CD4-positive, alpha-beta T cell treated with Interleukin-4 for 1 hour (primary cell): ENCODE measurements around the gene PPCDC.

Experiments
- DNase-seq, 2 donors: peaks; one replicate each; pipeline ENCODE4 v3.0.0-alpha.2; 2020 to 2022

Gene PPCDC, protein sequence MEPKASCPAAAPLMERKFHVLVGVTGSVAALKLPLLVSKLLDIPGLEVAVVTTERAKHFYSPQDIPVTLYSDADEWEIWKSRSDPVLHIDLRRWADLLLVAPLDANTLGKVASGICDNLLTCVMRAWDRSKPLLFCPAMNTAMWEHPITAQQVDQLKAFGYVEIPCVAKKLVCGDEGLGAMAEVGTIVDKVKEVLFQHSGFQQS

DNA sequence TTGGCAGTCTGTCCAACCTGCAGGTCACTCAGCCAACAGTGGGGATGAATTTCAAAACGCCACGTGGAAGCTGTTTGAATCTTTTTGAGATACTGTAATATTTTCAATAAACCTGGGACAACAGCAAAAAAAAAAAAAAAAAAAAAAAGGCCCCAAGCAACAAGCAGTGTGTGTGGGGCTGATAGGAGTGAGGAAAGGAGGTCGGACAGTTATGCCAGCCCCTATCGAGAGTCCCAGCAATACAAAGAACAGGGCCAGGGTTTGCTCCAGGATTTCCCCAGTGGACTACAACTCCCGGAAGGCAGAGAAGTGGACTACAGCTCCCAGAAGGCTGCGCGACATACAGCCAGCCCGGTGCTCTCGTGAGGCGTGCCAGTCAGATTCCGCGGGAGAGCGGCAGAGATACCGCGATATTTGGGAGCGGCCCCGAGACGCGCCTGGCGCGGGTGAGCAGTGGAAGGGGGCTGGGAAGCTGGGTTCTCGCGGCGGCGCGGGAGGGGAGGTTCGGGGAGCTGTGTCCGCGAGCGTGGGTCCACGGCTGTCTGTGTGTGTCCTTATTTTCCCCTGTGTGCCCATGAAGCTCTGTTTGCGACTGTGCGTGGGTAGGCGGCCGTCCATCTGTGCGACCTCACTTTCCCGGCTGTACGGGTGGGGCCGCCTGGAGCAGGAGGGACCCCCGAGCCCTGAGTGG, at the start of gene PPCDC:
Gene PPCDC (plus strand): TSS at position 410 of the 691 bp plus-strand sequence. CDS start 4,729 bp downstream, outside the sequence.
- peak; percentile 94 to 95 for DNase-seq

DNA sequence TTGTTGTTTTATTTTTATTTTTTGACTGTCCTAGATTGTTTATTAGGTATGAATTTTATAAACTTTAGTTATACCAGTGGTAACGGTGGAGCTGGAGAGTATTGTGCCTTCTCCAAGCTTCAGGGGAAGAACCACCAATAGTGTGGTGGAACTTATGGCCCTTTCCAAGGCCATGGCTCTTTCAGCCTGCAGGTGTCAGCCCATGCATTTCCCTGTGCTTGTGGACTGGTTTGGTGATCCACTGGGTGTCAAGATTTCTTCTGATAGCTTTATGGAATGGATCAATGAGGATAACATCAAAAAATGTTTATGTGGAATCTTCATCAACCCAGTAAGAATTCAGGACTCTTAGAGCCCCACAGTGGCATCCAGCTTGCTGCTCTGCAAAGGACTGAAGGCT, 47.2 kb upstream of the PPCDC start:
- DNase-seq: no peak

DNA sequence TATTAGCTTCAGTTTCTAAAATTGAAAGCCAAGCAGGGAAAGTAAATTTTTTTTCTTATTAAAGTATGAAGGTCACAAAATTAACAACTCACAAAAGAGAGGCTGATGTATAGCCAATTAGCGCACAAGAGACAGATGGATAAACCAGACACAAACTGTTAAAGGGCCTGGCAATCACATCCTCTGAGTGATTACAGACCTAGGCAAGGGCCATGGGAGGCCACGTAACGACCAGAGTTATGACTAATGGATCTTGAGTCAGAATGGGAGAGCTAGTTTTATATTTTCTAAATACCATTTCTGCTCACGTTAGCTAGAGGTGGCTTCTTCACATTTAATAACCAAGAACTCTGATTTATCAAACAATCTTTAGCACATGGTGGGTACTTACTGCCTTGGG, 45.8 kb upstream of the PPCDC start:
- no peak for DNase-seq

DNA sequence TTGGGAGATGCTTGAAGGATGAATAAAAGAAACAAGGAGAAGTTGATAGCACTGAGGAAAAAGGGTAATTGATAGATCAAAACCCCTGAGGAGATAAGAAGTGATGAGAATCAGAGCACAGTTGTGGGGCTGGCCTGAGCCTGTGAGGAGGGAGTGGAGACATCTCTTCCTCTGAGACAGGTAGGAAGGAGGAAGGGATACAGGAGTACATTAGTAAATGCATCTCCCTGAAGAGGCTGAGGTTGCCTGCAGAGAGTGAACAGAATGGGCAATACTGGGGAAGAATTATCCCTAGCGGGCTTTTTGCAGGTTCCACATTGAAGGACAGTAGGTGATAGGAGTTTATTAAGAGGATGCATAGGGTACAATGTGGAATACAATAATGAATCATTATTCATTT, 45.3 kb upstream of the PPCDC start:
- no peak for DNase-seq

DNA sequence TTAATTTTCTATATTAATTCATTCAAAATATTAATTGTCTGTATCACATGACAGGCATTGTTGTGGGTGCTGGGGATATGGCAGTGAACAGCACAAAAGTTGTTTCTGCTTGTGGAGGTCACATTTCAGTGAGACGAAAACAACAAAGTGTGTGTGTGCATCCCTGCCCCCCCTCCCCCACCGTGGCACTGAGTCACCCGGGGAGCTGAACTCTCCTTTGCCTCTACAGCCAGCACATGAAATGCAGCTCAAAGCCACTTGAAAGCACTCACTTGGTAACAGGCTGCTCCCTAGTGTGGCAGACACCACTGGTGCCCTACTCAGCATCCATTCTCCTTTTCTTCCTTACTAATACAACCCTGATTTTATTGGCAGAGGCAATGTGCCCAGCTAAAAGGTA, 44.9 kb upstream of the PPCDC start:
- DNase-seq: no peak

DNA sequence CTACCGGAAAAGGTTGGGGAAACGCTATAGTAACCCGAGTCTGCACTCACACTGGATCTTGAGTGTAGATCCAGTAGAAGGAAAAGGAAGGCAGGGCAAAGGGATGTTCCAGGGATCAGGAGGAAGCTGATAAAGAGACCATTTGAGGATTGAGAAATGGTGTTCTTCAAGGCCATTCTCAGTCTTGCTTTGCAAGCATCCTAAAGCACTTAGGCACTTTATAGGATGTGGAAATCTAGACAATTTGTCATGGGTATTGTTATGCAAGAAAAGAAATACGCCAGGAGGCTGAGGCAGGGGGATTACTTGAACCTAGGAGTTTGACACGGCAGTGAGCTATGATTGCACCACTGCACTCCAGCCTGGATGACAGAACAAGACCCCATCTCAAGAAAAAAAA, 41.2 kb upstream of the PPCDC start:
- DNase-seq: no peak

DNA sequence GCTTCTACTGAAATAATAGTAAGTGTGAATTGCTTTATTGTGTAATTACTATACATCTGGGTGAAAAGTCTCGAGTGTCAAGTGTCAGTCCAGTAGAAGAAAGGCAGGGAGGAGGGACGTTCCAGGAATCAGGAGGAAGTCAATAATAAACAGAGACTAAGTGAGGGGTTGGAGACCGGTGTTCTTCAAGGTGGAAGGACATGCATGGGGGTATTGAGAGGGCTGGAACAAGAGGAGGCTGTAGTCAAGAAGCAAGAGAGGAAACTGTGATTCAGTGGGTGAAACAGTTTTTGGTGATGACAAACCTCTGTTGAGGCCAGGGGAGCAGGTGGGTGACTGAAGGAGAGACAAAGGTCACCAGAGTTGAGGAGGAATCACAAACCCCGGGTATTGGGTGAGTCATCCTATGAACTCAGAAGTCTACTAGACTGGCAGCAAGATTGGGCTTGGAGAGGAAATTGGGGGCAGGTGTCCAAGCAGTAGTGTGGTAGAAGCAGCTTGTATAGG, 39.6 kb upstream of the PPCDC start:
- DNase-seq: no peak

DNA sequence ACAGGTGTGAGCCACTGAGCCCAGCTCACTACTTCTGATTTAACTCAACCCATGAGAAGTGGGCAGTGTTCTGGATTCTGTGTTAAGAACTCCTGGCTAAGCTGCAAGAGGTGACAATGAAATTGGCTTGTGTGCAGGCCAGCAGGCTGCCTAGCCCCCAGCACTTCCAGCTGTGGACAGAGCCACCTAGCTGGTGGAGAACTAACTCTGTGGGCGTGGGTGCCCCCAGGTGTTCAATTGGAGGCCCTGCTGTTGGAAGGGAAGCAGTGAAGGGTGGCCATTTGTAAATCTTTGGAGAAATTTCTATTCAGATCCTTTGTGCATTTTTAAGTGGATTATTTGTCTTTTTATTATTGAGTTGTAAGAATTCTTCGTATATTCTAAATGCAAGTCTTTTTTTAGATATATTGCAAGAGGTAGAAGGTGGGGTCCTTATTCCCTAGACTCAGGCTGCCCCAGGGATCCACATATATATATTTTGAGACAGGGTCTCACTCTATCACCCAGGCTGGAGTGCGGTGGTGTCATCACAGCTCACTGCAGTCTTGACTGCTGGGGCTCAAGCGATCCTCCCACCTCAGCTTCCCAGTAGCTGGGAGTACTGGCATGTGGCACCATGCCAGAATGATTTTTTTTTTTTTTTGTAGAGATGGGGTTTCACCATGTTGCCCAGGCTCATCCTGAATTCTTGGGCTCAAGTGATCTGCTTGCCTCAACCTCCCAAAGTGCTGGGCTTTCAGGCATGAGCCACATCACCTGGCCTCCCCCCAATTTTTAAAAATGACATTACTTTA, 35.2 kb upstream of the PPCDC start:
- DNase-seq: peak; percentile 6 to 14

DNA sequence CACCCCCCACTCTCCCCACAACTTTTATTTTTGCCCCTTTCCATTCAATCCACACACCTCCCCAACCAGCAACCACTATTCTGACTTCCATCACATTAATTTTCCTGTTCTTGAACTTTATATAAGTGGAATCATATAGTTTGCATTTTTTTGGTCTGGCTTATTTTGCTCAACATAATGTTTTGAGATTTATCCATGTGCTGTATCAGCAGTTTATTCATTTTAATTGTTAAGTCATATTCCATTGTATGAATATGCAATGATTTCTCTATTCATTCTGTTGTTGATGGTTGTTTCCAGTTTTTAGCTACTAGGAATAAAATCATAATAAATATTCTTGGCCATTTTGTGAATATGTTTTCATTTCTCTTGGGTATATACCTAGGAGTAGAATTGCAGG, 33.9 kb upstream of the PPCDC start:
- DNase-seq: no peak

DNA sequence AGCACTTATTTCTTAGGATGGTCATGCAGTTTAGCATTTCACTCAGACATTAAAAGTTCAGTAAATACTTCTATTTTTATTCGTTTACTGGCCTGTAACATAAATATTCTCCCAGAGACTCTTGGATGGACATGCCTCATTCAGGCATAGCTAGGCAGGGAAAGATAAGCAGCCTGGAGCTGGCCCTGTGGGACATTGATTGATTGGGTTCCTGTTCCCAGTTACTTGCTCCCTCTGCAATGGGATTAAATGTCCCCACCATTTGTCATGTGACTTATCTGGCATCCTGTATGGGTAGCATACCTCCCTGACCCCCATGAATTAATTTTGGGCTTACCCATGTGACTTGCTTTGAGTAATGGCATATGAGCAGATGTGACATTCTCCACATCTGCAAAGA, 30.8 kb upstream of the PPCDC start:
- DNase-seq: no peak

DNA sequence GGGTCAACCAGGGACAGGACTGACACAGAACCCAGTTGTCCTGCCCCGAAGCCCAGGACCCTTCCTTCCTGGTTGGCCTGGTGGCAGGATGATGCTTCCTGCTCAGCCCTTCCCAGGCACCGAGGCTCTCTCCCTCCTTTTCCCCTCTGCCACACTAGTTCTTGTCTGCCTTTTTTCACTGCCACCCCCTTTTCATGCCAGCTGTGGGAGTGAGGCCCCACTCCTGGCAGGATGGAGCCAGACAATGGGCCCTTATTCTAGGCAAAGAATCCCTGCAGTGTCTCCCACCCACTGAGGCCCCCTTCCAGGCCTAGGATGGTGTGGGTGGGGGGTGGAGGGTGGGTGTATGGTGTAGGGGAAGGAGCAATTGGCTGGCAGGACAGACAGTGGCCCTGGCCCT, 29.2 kb upstream of the PPCDC start:
- no peak for DNase-seq

DNA sequence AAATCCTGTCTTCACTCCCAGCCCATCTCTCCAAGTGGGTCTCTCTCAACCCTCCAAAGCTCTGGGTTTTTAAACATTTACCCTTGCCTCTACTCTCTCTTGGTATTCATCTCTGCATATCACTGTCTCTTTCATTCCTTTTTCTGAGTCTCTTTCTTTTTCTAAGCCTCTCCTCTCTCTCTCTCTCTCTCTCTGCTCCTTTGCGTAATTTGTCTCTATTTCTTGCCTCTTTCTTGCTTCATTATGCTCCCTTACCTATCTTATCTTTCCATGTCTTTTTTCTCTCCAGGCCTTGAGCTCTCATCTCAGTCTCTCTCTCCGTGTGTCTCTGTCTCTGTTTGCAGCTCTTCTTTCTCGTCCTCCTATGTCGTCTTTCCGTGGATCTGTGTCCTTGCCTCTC, 28.7 kb upstream of the PPCDC start:
- no peak for DNase-seq

DNA sequence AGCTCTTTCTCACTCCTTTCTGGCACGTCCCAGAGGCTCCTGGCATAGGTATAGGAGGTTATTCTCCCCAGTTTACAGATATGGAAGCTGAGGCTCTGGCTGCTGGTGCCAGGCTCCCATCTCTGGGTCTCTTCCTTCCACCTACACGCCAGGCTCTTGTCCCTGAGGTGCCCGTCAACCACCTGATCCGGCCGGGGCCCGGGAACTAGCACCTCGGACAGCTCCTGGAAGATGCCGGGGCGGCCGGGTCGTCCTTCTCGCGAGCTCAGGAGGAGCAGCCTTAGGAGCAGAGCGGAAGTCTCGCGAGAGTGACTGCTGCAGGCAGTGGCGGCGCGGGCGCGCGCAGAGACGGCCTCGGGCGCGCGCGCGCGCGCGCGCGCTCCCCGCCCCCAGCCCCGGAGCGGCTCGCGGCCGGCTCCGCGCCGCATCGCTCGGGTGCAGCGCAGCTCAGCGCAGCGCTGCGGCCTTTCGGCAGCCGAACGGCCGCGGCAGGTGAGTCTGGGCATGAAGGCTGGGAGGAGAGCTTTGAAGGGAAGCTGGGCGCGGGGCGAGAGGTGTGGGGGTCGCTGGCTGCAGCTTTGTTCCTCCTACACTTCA, 28.1 kb upstream of the PPCDC start, which contains the start of gene SCAMP5:
Gene SCAMP5 (plus strand): TSS at position 382 of the 597 bp plus-strand sequence. CDS start 16,277 bp downstream, outside the sequence.
- peak; percentile 91 to 92 for DNase-seq

DNA sequence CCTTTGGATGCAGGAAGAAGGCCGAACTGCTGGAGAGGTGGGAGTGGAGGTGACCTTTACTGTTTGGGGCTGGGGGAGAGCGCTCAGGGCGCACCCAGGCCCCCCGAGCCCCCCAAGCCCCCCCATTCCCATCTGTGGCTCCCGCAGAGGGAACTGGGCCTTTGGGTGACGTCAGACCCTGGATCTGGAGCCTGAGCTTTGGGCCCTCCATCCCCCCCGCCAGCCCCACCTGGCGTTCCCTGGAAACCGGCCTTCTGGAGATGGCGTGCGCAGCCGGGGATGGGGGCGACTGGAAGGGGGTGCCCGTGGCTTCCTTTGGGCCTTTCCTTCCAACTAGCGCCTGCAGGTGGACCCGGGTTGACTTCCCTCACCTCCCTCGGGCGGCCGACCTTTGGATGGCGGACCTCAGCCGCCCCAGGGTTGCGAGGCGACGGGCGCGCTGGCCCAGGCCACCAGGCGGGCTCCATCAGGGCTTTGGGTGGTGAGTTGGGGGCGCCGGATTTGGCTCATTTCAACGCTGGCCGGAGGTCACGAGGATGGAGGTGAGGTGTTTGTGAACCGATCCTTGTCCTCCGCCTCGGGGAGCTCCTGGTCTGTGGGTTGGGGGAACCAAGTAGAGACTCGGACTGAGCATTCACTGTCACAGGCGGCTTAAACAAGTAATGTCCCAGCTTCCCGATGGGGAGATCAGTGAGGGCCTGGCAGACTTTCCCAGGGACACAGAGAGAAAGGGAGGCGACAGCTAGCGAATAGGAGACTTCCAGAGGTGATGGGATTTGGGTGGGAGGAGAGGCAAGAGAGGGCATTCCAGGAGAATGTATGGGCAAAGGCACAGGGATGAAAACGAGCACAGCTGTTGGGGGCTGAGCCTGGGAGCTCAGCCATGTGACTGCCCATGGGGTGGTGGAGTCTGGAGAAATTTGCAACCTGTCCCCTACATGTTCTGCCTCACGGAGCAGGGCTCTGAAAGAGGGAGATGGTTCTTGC, 27.3 kb upstream of the PPCDC start:
- no peak for DNase-seq

DNA sequence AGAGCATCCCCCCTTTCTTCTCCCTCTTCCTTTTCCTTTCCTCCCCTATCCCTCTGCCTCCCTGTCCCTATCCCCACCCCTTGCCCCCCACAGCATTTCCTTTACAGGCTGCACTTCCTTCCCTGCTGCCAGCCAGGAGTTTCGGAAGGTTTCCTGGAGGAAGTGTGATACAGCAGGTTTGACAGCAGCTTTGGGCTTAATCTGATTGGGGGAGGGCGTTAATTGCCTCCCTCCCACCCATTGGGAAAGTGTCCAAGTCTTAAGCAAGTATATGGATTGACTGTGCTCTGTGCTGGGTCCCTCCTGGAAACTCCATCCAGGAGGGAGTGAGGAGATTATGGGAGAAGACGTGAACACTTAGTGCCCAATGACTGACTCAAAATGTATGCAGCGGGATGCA, 26.2 kb upstream of the PPCDC start:
- no peak for DNase-seq

DNA sequence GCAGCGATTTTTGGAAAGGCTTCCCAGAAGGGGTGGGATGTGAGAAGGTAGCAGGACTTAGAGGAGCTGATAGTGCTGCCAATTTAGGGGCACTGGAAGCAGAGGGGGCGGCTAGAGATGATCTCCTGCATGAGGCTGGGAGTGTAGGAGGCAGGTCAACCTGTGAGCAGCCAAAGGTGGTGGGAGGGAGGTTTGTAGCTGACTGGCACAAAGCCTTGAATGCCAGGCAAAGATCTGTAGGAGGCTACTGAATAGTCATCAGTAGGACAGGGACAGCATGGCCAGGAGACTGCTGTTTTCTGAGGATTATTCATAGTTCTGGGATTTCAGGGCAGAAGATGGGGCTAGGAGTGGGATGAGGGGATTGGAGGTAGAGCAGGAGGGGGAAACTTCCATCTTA, 25.8 kb upstream of the PPCDC start:
- no peak for DNase-seq

DNA sequence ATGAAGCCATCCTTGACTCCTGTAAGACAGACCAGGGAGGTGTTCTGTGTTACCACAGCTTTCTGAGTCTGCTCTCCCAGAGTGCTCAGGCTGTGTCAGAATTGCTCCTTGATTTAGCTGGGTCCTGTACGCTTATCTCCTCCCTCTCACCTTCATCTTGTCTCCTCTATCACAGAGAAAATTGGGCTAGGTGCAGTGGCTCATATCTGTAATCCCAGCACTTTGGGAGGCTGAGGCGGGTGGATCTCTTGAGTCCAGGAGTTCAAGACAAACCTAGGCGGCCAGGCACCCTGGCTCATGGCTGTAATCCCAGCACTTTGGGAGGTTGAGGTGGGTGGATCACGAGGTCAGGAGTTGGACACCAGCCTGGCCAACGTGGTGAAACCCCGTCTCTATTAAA, 22.1 kb upstream of the PPCDC start:
- DNase-seq: no peak

DNA sequence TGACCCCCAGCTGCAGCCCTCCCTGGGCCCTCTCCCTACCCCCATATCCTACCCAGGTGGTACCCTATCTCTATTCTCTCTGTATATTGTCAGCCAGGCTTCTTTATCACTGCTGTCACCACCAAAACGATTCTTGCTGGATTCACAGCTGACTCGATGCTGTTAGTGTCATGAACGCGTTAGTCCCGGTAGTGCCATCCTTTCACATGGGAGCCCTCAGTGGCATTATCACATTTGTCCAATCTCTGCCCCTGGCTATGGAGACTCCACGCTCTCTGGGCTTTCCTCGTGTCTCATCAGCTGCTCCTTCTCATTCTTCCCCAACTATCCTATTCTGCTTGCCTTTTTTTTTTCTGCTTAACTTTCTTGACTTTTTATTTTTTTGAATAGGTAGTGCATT, 21.0 kb upstream of the PPCDC start:
- DNase-seq: no peak

DNA sequence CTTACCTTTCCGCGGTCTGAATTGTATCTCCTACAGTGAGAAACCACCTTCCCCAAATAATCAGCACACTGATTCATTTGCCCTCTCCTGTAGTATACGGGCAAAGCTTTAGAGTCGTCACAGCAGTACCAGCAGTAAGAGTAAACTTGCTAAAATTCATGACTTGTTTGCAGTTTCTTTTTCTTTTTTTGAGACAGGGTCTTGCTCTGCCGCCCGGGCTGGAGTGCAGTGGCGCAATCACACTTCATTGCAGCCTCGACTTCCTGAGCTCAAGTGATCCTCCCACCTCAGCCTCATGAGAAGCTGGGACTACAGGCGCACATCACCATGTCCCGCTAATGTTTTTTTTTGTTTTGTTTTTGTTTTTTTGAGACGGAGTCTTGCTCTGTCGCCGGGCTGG, 16.2 kb upstream of the PPCDC start:
- no peak for DNase-seq

DNA sequence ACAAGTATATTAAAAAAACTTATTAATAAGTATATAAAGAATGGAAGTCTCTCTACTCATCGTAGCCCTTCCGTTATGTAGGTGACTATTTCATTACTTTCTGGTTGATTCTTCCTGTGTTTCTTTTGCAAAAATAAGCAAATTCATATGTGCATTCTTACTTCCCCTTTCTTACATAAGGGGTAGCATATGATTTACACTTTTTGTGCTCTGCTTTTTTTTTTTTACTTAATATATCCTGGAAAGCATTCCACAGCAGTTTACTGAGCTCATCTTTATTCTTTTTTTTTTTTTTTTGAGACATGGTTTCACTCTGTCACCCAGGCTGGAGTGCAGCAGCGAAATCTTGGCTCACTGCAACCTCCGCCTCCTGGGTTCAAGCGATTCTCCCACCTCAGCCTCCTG, 15.2 kb upstream of the PPCDC start:
- no peak for DNase-seq

DNA sequence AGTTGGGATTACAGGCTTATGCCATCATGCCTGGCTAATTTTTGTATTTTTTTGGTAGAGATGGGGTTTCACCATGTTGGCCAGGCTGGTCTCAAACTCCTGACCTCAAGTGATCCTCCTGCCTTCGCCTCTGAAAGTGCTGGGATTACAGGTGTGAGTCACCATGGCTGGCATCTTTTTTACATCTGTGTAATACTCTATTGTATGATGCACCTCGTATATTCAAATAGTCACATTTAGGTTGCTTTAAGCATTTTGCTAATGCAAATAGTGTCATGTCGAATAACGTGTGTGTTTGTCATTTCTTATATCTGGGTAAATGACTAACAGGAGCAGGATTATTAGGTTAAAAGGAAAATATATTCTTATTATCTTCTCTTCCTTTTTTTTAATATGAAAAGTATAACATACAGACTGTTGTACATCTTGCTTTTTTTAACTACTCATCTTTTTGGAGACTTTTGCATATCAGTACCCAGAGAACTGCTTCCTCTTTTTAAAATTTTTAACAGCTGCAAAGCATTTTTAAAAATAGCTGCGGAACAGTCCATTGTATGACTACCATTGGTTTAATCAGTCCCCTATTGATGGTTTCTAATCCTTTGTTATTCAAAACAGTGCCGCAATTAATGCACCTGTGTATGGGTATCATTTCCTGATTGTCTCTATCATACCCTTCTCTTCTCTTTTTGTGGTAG, 14.6 kb upstream of the PPCDC start:
- DNase-seq: no peak
